ENCODE data around the gene MAEL.

DNA sequence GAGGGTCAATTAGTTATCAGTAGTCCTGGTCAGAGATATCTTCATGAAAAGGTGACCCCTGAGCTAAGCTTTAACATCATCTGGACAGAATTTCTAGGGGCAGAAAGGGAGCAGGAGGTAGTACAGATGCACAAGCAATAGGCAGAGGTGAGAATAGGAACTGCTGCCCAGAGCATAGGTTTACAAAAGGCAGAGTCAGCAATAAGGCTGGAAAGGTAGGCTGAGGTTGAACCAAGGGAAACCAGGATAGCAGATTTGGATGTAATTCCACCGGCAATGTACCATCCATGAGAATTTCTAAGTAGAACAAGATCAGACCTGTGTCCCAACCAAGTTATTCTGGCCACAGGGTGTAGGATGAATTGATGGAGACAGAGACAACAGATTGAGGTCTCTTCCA lies 7.5 kb upstream of the MAEL start:
- TF ChIP-seq, protein P1, sequence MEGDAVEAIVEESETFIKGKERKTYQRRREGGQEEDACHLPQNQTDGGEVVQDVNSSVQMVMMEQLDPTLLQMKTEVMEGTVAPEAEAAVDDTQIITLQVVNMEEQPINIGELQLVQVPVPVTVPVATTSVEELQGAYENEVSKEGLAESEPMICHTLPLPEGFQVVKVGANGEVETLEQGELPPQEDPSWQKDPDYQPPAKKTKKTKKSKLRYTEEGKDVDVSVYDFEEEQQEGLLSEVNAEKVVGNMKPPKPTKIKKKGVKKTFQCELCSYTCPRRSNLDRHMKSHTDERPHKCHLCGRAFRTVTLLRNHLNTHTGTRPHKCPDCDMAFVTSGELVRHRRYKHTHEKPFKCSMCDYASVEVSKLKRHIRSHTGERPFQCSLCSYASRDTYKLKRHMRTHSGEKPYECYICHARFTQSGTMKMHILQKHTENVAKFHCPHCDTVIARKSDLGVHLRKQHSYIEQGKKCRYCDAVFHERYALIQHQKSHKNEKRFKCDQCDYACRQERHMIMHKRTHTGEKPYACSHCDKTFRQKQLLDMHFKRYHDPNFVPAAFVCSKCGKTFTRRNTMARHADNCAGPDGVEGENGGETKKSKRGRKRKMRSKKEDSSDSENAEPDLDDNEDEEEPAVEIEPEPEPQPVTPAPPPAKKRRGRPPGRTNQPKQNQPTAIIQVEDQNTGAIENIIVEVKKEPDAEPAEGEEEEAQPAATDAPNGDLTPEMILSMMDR (IDR thresholded peaks at IDR 0.05; ENCODE audit: insufficient read depth, low read length), result no peak
- TF ChIP-seq POLR2AphosphoS5 (IDR thresholded peaks at IDR 0.05; ENCODE audit: low read depth) (no peak), GABPA (IDR thresholded peaks at IDR 0.05; ENCODE audit: low read depth) (no peak), SPI1 (IDR thresholded peaks at IDR 0.05; ENCODE audit: borderline replicate concordance, low read depth) (no peak)

Data from HL-60 (cell line).